Measurements from ENCODE around the gene RPS25. TPM values are rescaled to one million over a fixed set of nuclear protein-coding genes. Genes with fewer than 3 reads are reported as not detected.

Gene RPS25
- total and polyA plus RNA-seq, 2 donors from 2014 or later = 852 to 1,047 TPM

GRCh38 chr11:119067371-119068222 is 49.5 kb upstream of the RPS25 start, which contains the start of gene VPS11:
TSS of gene VPS11 (plus strand) at chr11:119067818. CDS start at chr11:119067824, 6 bp downstream.
- no peaks in the 10 kb centered on the region for H3K9me3 ChIP-seq (ENCODE audit: control insufficient read depth in 2 of 3, insufficient read depth in 1 of 3, low read length in 3 of 3)
- peaks cover 0 to 10% (median 5%) of the 10 kb centered on the region in 3 donors for H3K4me1 ChIP-seq (ENCODE audit: control insufficient read depth in 2 of 3, insufficient read depth in 2 of 3, low read depth in 1 of 3, low read length in 3 of 3)
- H3K4me3 ChIP-seq (ENCODE audit: low read length in 3 of 3) = peak within 1 kb of the TSS; percentile 81 to 92 (median 89)
- FAIRE-seq (no peak), DNase-seq (peak; percentile 96 to 100 (median 97))
- H3K27ac ChIP-seq (ENCODE audit: low read depth in 2 of 2, low read length in 2 of 2) = peak within 1 kb of the TSS; percentile 89 to 96
- TF ChIP-seq CTCF (IDR thresholded peaks at IDR 0.05; ENCODE audit: borderline replicate concordance, extremely low read depth, insufficient read depth) = no peak
- peaks cover 3 to 15% (median 5%) of the 10 kb centered on the region in 3 donors for H3K36me3 ChIP-seq (ENCODE audit: control insufficient read depth in 2 of 3, insufficient read depth in 3 of 3, low read length in 3 of 3)
- H3K27me3 ChIP-seq (ENCODE audit: control insufficient read depth, insufficient read depth, low read length) = no peaks in the 10 kb centered on the region
- peak within 1 kb of the TSS; percentile 84 to 92 (median 91) for H3K9ac ChIP-seq (ENCODE audit: low read length in 3 of 3)
- intact Hi-C loops (cut with DNase I) = no loop called here

- peak; percentile 19 for TF ChIP-seq CTCF (IDR thresholded peaks at IDR 0.05; ENCODE audit: borderline replicate concordance, extremely low read depth, insufficient read depth)
- FAIRE-seq = no peak
These were observed 47.2 kb upstream of the RPS25 start for GRCh38 chr11:119065369-119065768.

GRCh38 chr11:119062779-119063178 is 44.6 kb upstream of the RPS25 start:
- no peak for TF ChIP-seq CTCF (IDR thresholded peaks at IDR 0.05; ENCODE audit: borderline replicate concordance, extremely low read depth, insufficient read depth)
- intact Hi-C loops (cut with DNase I) = no loop called here
- H3K4me3 ChIP-seq (ENCODE audit: low read length in 3 of 3) = no peak overlapping the region
- no peaks in the 10 kb centered on the region for H3K9me3 ChIP-seq (ENCODE audit: control insufficient read depth in 2 of 3, insufficient read depth in 1 of 3, low read length in 3 of 3)
- H3K4me1 ChIP-seq (ENCODE audit: control insufficient read depth in 2 of 3, insufficient read depth in 2 of 3, low read depth in 1 of 3, low read length in 3 of 3) = peaks cover 0 to 3% (median 2%) of the 10 kb centered on the region in 3 donors
- no peak overlapping the region for H3K9ac ChIP-seq (ENCODE audit: low read length in 3 of 3)
- peaks cover 0 to 4% (median 0%) of the 10 kb centered on the region in 3 donors for H3K36me3 ChIP-seq (ENCODE audit: control insufficient read depth in 2 of 3, insufficient read depth in 3 of 3, low read length in 3 of 3)
- no peaks in the 10 kb centered on the region for H3K27me3 ChIP-seq (ENCODE audit: control insufficient read depth, insufficient read depth, low read length)
- no peak for FAIRE-seq
- DNase-seq = no peak
- H3K27ac ChIP-seq (ENCODE audit: low read depth in 2 of 2, low read length in 2 of 2) = no peak overlapping the region

More at GRCh38 chr11:119065369-119065768, 47.2 kb upstream of the RPS25 start:
- no peak for DNase-seq
- Histone ChIP-seq H3K4me1 (ENCODE audit: control insufficient read depth in 2 of 3, insufficient read depth in 2 of 3, low read depth in 1 of 3, low read length in 3 of 3) (peaks cover 0 to 6% (median 5%) of the 10 kb centered on the region in 3 donors), H3K4me3 (ENCODE audit: low read length in 3 of 3) (no peak overlapping the region), H3K27me3 (ENCODE audit: control insufficient read depth, insufficient read depth, low read length) (no peaks in the 10 kb centered on the region), H3K36me3 (ENCODE audit: control insufficient read depth in 2 of 3, insufficient read depth in 3 of 3, low read length in 3 of 3) (peaks cover 0 to 11% (median 3%) of the 10 kb centered on the region in 3 donors), H3K9me3 (ENCODE audit: control insufficient read depth in 2 of 3, insufficient read depth in 1 of 3, low read length in 3 of 3) (no peaks in the 10 kb centered on the region), H3K27ac (ENCODE audit: low read depth in 2 of 2, low read length in 2 of 2) (no peak overlapping the region), H3K9ac (ENCODE audit: low read length in 3 of 3) (no peak overlapping the region)
- intact Hi-C loops (cut with DNase I) = no loop called here
